ENCODE measurements around the gene YTHDF1.

GRCh38 chr20:63232235-63233060, 16.5 kb upstream of the YTHDF1 start:
- 0 out of 2 replicates have a peak, but pooled peaks have one; percentile 14 for TF ChIP-seq CTCF (conservative IDR thresholded peaks at IDR 0.05)
- TF ChIP-seq EZH2 (IDR thresholded peaks at IDR 0.05; ENCODE audit: low read depth), result no peak
